ENCODE measurements around the gene ACP3.

ACP3 gene

GRCh38 chr3:132352556-132353143, 35.4 kb downstream of the ACP3 start:
- DNase-seq (ENCODE audit: low read depth): peak; percentile 79
- peak; percentile 98 for TF ChIP-seq CTCF (conservative IDR thresholded peaks at IDR 0.05; ENCODE audit: control insufficient read depth, insufficient read depth, low read depth, low read length)
- no peak overlapping the region for H3K4me3 ChIP-seq (ENCODE audit: control insufficient read depth, low read depth, low read length)

- DNase-seq (ENCODE audit: low read depth): no peak
- H3K4me3 ChIP-seq (ENCODE audit: control insufficient read depth, low read depth, low read length): no peak overlapping the region
- TF ChIP-seq CTCF (conservative IDR thresholded peaks at IDR 0.05; ENCODE audit: control insufficient read depth, insufficient read depth, low read depth, low read length): no peak
These were observed 37.9 kb downstream of the ACP3 start for GRCh38 chr3:132354916-132355702.

- no peak for DNase-seq (ENCODE audit: low read depth)
- no peak for TF ChIP-seq CTCF (conservative IDR thresholded peaks at IDR 0.05; ENCODE audit: control insufficient read depth, insufficient read depth, low read depth, low read length)
- H3K4me3 ChIP-seq (ENCODE audit: control insufficient read depth, low read depth, low read length): no peak overlapping the region
These were observed 39.4 kb downstream of the ACP3 start for GRCh38 chr3:132356568-132356967.

- H3K4me3 ChIP-seq (ENCODE audit: control insufficient read depth, low read depth, low read length): no peak overlapping the region
- no peak for DNase-seq (ENCODE audit: low read depth)
- no peak for TF ChIP-seq CTCF (conservative IDR thresholded peaks at IDR 0.05; ENCODE audit: control insufficient read depth, insufficient read depth, low read depth, low read length)
These were observed 43.5 kb downstream of the ACP3 start for GRCh38 chr3:132360717-132361116.

GRCh38 chr3:132362329-132362728, 45.1 kb downstream of the ACP3 start:
- H3K4me3 ChIP-seq (ENCODE audit: control insufficient read depth, low read depth, low read length): no peak overlapping the region
- TF ChIP-seq CTCF (conservative IDR thresholded peaks at IDR 0.05; ENCODE audit: control insufficient read depth, insufficient read depth, low read depth, low read length): no peak
- DNase-seq (ENCODE audit: low read depth): no peak

GRCh38 chr3:132368515-132368914, 51.3 kb downstream of the ACP3 start:
- no peak overlapping the region for H3K4me3 ChIP-seq (ENCODE audit: control insufficient read depth, low read depth, low read length)
- DNase-seq (ENCODE audit: low read depth): no peak
- no peak for TF ChIP-seq CTCF (conservative IDR thresholded peaks at IDR 0.05; ENCODE audit: control insufficient read depth, insufficient read depth, low read depth, low read length)
